Ishikawa (cell line): Measurements from ENCODE around the gene TCF7.
A peak's percentile ranks its signal among the peaks of the same experiment; 100 is the strongest.

Source experiments
- CEBPB ChIP-seq: IDR thresholded peaks from 2 replicates; pipeline ENCODE4 v1.6.1; 2012
- CREB1 ChIP-seq: IDR thresholded peaks from 2 replicates; pipeline ENCODE4 v1.6.1; 2012; ENCODE audit warnings: low read depth
- EGR1 ChIP-seq: IDR thresholded peaks from 2 replicates; pipeline ENCODE4 v1.6.1; 2012
- EP300 ChIP-seq: IDR thresholded peaks from 2 replicates; pipeline ENCODE4 v1.6.1; 2012; ENCODE audit warnings: borderline replicate concordance
- FOXM1 ChIP-seq: IDR thresholded peaks from 2 replicates; pipeline ENCODE4 v1.6.1; 2012; ENCODE audit warnings: low read depth, borderline replicate concordance
- NFIC ChIP-seq: IDR thresholded peaks from 2 replicates; pipeline ENCODE4 v1.6.1; 2012
- RAD21 ChIP-seq: IDR thresholded peaks from 2 replicates; pipeline ENCODE4 v1.6.1; 2012; ENCODE audit warnings: low read depth
- TAF1 ChIP-seq: IDR thresholded peaks from 2 replicates; pipeline ENCODE4 v1.6.1; 2012; ENCODE audit warnings: low read depth, mild to moderate bottlenecking
- TCF12 ChIP-seq: IDR thresholded peaks from 2 replicates; pipeline ENCODE4 v1.6.1; 2012; ENCODE audit warnings: low read depth
- TEAD4 ChIP-seq: IDR thresholded peaks from 2 replicates; pipeline ENCODE4 v1.6.1; 2012
- YY1 ChIP-seq: IDR thresholded peaks from 2 replicates; pipeline ENCODE4 v1.6.1; 2012; ENCODE audit warnings: low read depth
- ZBTB7A ChIP-seq: IDR thresholded peaks from 2 replicates; pipeline ENCODE4 v1.6.1; 2012; ENCODE audit warnings: low read depth
- TF ChIP-seq, protein P1 (sequence below): IDR thresholded peaks from 2 replicates; pipeline ENCODE4 v1.6.1; 2012
- TF ChIP-seq, protein P2 (sequence below): IDR thresholded peaks from 2 replicates; pipeline ENCODE4 v1.6.1; 2012
- TF ChIP-seq, protein P3 (sequence below): IDR thresholded peaks from 2 replicates; pipeline ENCODE4 v1.6.1; 2012; ENCODE audit warnings: low read depth, mild to moderate bottlenecking

TCF7 gene

DNA sequence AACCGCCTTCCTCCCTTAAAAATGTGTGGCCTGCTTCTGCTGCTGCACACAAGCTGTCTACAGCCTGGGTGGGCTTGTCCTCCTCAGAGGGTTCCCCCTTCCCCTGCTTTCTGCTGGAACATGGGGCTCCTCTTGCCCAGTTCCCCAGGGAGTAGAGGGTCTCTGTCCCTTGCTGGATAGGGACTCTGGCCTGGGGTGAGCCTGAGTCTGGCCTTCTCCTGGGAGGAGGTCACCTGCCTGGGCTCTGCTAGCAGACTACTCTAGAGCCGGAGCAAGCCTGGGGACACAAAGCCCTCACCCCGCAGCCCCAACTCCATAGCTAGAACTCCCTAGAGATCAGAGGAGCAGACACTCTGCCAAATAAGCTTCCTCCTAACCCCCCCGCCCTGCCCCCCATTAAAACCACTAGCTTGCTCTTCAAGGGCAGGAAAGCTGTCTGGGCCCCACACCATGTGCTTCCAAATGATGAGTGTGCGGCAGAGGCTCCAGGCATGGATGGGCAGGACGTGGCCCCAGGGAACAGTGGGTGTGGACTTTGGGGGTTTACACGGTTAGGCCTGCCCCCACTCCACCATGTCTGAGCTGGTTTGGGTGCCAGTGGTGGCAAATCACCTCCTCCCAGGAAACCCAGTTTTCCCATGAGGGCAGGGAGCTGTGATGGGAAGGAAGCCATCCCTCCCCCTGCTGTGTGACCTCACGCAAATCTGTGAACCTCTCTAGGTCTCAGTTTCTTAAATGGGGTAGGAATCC lies 10.0 kb downstream of the TCF7 start:
- no peak for TF ChIP-seq EGR1
- TF ChIP-seq YY1, result no peak
- TF ChIP-seq NFIC, result no peak
- no peak for TF ChIP-seq ZBTB7A
- no peak for TF ChIP-seq TEAD4
- TF ChIP-seq TCF12, result no peak
- no peak for TF ChIP-seq TAF1
- TF ChIP-seq CEBPB, result no peak
- no peak for TF ChIP-seq EP300
- TF ChIP-seq CREB1, result no peak
- no peak for TF ChIP-seq RAD21
- TF ChIP-seq, protein P1, sequence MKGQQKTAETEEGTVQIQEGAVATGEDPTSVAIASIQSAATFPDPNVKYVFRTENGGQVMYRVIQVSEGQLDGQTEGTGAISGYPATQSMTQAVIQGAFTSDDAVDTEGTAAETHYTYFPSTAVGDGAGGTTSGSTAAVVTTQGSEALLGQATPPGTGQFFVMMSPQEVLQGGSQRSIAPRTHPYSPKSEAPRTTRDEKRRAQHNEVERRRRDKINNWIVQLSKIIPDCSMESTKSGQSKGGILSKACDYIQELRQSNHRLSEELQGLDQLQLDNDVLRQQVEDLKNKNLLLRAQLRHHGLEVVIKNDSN, result no peak
- TF ChIP-seq, protein P2, sequence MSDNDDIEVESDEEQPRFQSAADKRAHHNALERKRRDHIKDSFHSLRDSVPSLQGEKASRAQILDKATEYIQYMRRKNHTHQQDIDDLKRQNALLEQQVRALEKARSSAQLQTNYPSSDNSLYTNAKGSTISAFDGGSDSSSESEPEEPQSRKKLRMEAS, result no peak

DNA sequence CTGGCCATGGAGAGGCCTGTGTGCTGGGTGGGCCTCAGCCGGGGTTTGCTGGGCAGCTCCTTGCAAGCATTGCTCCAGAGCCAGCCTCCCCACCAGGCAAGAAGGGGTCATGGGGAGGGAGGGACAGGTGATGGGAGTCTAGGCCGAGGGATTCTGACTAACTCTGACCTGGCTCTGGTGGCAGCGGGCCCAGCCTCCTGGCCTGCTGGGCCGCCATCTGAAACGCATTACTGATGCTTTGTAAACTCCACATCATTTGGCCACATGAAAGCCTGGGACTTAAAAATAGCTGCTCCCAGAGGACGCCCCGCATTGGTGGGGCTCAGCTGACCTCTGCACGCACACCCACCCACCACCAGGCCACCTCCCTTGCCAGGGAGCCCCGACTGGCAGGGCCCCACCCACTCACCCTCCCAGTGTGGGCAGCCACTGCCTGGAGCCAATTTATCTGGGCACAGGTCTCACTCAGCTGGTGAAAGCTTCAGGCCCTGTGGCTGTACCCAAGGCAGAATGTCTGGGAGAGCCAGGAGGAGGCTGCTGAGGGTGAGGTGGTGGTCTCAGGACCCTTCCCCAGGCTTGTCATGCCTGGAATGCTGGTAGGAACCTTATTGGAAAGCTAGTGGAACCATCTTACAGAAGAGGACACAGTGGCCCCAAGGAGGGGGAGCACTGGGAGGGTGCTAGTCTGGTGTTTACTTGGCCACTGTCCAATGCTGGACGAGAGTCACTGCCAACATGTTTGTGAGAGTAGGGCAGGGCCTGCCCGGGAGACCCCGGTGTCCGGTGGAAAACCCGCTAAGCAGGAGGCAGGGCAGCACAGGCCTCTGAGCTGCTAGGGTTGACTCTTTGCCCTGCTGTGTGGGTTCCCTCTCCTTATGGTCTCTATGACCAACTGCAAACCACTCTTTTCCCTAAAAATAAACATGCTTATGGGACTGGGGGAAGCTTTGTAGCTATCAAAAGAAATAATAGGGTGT lies 10.8 kb downstream of the TCF7 start:
- TF ChIP-seq ZBTB7A (0 out of 2 replicates have a peak, but pooled peaks have one; percentile 43), FOXM1 (no peak)

DNA sequence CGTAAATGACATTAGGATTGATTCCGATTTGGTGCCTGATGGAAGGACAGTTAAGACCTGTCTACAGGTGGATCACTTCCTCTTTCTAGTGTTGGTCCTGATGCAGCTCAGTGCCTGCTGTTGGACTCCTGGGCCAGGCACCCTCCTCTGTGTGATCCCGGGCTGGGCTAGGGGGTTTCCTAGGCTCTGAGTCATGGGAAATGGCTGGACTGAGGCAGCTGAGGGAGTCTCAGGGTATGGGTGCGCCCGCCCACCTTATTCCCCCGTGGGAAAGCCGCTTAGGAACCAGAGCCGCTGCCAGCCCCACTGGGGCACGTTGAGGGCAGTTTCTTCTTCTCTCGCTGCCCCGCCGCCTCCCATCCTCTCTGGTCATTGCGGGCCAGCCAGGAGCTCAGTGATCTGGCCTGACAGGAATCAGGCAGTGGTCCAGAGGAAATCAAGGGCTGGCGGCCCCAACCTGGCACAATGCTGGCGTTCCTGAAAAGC lies 12.9 kb downstream of the TCF7 start:
- TF ChIP-seq, protein P2, result no peak
- TF ChIP-seq EGR1 (no peak), ZBTB7A (no peak), RAD21 (no peak), NFIC (no peak), CREB1 (no peak), CEBPB (no peak), TEAD4 (no peak), YY1 (no peak), FOXM1 (no peak), EP300 (no peak), TAF1 (no peak), TCF12 (no peak)
- TF ChIP-seq, protein P3, sequence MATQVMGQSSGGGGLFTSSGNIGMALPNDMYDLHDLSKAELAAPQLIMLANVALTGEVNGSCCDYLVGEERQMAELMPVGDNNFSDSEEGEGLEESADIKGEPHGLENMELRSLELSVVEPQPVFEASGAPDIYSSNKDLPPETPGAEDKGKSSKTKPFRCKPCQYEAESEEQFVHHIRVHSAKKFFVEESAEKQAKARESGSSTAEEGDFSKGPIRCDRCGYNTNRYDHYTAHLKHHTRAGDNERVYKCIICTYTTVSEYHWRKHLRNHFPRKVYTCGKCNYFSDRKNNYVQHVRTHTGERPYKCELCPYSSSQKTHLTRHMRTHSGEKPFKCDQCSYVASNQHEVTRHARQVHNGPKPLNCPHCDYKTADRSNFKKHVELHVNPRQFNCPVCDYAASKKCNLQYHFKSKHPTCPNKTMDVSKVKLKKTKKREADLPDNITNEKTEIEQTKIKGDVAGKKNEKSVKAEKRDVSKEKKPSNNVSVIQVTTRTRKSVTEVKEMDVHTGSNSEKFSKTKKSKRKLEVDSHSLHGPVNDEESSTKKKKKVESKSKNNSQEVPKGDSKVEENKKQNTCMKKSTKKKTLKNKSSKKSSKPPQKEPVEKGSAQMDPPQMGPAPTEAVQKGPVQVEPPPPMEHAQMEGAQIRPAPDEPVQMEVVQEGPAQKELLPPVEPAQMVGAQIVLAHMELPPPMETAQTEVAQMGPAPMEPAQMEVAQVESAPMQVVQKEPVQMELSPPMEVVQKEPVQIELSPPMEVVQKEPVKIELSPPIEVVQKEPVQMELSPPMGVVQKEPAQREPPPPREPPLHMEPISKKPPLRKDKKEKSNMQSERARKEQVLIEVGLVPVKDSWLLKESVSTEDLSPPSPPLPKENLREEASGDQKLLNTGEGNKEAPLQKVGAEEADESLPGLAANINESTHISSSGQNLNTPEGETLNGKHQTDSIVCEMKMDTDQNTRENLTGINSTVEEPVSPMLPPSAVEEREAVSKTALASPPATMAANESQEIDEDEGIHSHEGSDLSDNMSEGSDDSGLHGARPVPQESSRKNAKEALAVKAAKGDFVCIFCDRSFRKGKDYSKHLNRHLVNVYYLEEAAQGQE, result no peak
- TF ChIP-seq, protein P1, result no peak

DNA sequence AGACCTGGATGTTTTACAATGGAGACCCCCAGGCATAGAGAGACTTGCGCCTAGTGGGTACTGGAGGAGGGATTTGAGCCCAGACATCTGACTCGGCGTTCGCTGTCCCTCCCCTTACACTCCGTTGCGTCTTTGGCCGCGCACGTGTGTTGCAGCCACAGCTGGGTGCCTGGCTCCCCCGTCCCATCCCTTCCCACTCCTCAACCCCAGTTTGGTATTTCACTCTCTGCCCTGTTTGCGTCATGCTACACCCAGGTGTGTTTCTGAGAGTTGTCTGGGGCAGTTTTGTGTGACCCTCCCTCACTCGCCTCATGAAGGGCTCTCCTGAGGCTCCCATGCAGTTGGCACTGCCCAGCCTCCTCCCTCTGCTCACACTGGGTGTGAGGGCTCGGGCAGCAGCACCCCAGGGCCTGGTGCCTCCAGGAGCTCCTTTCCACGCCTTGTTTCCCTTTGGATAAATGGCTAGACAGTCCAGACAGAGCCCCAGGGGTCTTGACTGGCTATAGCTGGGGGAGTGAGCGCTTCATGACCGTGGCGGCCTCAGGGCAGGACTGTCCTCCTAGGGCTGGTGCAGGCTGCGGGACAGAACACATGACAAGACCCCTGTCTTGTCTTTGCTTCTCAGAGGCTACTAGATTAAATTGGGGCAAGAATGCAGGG lies 13.6 kb downstream of the TCF7 start:
- TF ChIP-seq EGR1, result no peak
- TF ChIP-seq, protein P3, result no peak
- TF ChIP-seq CREB1, result no peak
- no peak for TF ChIP-seq EP300
- TF ChIP-seq TCF12, result no peak
- TF ChIP-seq FOXM1, result no peak
- no peak for TF ChIP-seq CEBPB
- TF ChIP-seq YY1, result no peak
- no peak for TF ChIP-seq TEAD4

DNA sequence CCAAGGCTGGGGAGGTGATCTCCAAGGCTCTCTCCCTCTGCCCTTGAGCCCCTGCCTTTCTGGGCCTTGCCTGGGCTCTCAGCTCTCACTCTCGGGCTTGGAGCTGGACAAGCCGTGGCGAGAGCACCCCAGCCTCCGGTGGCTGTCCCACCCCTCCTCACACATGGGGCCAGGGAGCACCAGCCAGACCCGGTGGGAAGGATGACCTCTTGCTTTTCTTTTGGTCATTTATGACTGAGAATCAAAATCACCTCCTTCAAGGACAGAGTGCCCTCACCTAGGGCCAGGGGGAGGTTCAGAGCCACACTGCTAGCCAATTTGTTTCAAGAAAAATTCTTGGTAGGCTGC lies 14.1 kb downstream of the TCF7 start:
- TF ChIP-seq RAD21 (no peak), TCF12 (no peak), NFIC (no peak), YY1 (no peak), EP300 (no peak)
- TF ChIP-seq, protein P3, result no peak
- TF ChIP-seq, protein P2, result no peak
